ENCODE data around the gene DGCR6L.
"Not testable (repeated sequence)": the region's sequence is repeated elsewhere in the genome, so short reads cannot be mapped to it uniquely, and the experiment has no call there.

The DGCR6L gene

DNA sequence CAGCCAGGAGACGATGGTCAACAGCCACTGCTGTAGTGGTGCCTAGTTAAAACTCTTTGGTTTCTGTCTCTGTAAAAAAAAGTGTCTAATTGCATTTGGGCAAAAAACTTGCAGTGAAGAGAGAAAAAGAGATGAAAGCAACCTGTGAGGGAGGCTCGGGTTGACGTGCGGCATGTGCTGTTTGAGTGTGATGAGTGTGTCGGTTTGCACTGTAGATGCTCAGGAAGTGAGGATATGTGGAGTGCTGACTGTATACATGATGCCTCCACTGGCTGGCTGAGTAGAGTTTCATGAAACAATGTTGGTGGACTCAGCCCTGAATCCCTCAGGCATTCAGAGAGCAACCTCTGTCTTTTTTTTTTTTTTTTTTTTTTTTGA, 4.3 kb upstream of the DGCR6L start:
- no peak for DNase-seq

DNA sequence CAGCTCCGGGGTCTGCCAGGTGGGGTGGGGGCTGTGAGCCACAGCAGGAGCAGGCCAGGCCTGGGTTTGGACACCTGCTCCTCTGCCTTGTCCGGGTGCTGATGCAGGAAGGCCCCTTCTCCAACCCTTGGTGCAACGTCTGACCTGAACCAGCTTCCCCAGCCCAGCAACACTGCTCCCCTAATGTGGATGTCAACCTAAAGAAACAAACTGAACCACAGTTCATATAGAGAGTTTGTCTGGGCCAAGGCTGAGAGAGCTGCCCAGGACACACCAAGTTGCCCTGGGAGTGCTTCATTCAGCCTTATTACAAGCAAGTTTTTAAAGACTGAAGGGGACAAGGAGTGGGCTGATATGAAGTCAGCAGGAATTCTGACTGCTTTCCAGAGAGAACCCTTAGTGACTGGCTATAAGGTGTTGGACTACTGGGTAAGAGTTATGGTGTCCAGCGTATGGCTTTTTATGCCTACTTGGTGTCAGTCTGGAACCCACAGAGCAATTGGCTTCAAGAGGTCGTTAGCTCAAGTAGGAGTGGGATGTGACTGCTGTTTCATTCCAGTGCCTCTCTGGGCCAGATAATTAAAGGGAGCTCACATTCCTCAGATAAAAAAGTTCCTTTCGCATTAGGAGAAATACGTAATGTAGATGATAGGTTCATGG, 1.8 kb upstream of the DGCR6L start:
- DNase-seq: not testable (repeated sequence)

DNA sequence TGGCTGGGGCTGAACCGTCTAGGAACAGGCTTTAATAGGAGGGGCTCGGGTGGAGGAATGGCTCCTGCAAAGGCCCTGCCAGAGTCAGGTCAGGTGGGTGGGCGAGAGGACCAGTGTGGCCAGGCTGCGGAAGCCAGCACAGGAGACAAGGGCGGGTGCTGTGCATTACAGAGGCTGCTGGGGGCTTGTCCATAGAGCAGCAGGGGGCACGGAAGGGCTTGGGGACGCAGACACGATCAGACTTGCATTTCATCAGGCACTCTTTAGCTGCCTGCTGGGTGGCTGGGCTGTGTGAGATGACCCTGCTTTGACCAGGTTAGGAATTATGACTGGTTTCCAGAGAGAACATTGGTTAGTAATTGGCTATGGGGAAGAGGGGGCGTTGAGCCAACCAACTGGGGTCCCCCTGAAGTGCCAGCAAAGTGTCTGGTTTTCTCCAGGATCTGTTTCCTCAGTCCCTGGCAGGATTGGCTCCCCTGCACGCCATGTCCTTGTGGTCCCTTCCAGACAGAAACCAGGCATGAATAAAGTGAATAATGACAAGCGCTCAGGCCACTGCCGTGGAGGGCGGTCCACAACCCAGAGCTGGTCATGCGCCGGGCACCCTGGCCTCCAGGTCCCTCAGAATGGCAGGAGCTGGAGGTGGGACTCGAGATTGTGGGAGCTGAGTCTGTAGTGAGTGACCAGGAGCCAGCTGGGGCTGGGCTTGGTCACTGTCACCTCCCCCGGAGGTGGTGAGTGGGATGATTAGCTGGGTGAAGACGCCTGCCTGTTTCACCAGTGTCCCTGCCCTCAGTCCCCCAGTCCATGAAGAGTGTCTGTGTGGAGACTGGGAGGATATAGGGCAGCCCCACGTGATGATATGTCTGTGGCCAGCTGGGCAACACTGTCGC, 1.0 kb upstream of the DGCR6L start:
- DNase-seq: not testable (repeated sequence)

DNA sequence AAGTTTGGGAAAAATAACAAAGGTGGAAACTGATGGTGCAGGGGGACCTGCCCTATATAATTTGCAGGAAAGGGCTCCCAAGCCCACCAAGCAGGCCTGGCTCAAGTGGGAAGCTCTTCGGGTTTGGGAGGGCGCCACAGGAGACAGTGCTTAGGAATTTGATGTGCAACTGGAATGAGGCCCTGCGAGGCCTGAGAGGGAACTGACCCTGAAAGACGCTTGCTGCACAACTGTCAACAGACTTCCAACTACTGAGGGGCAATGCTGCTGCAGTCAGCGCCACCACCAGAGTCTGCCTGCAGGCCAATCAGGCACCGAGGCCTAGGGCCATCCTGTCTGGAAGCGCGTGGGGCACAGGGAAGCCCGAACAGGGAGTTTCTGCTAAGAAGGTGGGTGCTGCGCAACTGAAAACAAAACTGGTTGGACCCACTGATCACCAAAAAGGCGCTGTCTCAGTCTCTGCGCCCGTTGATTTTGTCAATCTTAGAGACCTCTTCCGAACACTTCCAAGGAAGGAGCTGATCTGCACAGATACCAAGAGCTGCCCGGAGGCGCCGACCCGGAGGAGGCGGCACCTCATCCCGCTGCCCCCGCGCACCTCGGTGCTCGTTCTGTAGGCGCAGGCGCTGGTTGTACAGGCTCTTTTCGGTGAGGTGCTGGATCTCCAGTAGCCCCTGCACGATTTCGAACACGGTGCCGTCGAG, 667 bp downstream of the DGCR6L start:
- DNase-seq: peak; percentile 22 to 28

DNA sequence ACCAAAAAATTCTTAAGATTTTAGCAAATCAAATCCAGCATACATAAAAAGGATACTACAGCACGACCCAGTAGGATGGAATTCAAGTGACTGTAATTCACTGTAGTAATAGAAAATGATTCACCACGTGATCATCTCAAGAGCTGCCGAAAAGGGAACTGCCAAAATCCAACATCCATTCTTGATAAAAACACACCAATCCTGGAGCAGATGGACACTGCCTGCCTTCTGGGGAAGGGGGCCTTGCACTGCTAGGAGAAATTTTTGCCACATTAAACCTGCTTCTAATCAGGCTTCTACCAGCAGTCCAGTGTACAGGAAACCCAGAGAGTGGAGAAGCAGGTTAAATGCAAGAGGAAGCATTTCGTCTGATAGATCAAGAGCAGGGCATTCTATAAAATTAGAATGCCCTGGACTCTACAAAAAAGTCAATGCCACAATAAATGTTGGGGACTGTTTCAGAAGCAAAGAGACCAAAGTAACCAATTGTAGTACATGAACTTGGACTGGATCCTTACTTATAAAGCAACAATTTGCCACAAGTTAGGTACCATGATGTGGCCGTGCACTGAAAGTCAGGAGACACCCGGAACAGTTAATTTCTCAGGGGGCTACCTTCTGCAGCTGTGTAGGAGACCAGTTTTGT, 1.7 kb downstream of the DGCR6L start:
- DNase-seq: peak; percentile 20 to 22

DNA sequence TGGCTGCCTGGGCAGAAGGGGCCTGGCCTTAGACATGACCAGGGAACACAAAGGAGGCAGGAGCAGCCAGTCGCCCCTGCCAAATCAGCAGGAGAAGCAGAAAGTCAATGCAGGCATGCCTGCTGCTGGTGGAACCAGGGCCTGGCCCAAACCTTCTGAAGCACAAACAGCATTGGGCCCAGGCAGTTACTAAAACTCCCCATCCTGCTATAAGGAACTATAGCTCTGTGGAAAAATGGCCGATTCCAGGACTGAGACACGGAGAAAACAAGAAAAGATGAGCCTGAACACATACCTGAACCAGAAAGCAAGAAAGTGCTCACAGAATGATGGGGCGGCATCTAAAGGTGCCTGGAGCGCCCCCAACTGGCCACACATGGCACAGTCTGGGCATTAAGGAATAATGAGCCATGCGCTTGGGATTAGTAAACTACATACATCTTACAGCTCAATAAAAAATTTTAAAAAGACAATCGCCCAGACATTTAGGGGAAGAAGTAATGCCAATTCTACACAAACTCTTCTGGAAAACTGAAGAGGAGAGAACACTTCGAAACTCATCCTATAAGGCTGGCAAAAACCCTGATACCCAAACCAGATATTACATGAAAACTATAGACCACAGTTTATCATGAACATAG, 2.3 kb downstream of the DGCR6L start:
- DNase-seq: peak in 1 of 2 donors; percentile 34

DNA sequence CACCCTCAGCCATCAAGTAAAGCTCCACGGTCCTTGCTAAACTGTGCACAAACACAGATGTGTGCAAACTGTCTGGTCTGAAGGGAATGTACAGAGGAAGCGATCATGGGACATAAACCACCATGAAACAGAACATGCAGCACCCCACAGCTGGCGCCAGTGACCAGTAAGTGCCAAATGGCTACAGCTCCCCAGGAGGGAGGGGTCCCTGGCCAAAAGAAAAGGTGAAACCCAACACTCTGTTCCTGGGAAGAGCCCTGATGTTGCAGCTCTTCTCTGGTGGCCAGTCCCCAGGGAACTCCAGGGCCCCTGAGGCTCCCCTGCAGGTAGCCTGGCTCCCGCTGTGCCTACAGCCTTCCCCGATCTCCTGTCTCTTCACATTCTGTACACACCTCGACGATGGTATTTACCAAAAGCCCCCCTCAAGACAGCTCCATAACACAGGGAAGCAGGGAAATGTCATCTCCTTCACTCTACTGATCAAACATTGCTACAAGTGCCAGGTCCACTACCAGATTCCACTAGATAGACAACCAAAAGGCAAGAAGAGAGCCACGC, 2.9 kb downstream of the DGCR6L start:
- DNase-seq: no peak

DNA sequence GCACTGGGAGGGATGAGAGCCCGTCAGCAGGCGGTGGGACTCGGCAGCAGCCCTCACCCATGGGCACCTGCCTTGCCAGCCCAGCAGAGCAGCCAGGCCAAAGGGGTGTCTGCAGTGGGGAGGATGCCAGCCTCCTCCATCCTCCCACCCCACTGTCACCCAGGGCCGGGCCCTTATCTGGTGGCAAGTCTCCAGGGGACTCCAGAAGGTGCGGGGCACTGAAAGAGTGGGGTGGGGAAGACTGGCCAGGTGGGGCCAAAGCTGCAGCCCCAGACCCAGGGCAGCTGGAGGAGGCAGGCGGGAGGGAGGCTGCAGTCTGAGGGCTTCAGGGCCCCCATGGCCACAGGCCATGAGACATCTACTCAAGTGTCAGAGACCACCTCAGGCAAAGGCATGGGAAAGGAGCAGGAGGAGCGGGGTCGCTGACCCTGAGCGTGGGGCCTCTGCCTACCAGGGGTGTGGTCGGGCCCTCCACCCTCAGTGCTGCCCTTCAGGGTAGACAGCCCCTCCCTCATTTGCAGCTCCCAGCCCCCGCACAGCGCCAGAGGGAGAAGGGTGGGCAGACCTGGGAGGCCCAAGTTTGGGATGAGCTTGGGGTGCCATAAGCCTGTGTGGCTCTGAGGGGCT, 3.5 kb downstream of the DGCR6L start:
- no peak for DNase-seq

DNA sequence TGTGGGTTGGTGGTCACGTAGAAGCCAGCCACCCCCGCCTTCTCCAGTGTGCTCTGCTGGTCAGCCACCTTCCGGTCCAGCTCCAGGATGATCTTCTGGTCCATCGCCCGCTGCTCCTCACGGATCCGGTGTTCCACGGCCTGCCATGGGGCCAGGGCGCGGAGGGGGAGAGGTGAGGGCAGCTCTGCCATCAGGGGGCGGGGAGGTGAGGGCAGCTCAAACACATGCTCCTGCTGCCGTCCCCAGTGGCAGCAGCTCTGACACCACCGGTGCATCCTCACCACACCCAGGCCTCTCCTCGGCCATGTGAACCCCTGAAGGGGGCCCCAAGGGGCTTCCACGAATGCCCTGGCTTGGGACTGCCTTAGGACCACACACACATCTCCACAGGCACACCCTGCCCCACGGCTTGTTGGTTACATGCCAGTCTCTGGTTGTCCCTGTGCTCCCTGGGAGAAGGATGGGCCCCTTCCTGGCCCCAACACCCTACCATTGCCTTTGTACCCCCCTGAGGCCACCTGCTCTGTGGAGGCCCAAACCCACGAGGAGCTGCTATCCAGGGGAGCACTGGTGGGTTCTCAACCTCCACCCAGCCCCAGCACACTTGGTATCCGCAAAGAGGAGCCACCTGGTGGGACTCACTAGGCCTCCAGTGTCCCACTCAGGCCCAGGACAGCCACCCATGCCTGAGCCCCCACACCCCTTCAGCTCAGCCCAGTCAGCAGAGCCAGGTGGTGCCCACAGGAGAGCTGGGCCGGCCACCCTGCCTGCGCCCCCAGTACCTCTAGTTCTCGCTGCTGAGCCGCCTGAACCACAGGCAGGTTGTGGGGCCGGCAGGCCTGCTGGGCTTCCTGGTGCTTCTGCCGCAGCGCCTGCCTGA, 4.3 kb downstream of the DGCR6L start:
- no peak for DNase-seq

DNA sequence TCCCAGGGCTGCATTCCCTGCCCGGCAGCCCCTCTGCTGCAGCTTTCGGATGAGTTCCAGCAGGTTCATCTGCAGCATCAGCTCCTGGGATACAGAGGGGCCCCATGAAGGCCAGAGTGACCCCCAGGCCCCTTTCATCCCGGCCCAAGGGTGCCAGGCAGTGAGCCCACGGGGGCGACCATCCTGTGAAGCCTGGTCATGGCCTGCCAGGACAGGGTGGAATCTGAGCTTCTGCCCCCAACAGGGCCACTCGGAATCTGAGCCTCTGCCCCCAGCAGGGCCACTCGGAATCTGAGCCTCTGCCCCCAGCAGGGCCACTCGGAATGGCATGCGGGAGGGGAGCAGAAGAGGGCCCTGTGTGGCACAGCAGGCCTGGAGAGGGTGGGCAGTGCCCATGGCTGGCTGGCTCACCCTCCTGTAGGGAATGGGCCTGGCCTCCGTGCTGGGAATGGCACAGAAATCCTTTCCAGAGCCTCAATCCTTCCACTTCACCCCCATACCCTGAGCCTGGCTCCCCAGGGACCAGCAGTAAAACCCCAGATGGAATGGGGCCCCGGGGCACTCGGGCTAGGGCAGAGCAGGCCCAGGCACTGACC, 5.0 kb downstream of the DGCR6L start:
- DNase-seq: not testable (repeated sequence)

DNA sequence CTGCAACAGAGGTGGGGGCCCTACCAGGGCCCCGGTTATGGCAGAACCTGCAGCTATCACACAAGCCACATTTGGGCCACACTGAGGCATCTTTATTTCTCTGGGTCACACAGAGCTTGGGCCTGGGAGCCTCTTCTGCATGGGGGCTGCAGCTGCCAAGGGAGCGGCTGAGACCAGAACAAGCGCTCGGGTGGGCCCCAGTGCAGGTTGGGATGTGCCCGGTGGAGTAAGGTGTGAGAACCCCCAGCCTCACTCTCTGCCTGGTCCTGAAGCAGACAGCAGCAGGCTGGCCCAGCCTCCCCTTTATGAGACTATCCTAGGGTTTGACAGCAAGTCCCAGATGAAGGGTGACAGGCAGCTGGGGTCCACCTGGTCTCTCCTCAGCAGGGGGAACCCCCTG, 5.7 kb downstream of the DGCR6L start:
- not testable (repeated sequence) for DNase-seq

DNA sequence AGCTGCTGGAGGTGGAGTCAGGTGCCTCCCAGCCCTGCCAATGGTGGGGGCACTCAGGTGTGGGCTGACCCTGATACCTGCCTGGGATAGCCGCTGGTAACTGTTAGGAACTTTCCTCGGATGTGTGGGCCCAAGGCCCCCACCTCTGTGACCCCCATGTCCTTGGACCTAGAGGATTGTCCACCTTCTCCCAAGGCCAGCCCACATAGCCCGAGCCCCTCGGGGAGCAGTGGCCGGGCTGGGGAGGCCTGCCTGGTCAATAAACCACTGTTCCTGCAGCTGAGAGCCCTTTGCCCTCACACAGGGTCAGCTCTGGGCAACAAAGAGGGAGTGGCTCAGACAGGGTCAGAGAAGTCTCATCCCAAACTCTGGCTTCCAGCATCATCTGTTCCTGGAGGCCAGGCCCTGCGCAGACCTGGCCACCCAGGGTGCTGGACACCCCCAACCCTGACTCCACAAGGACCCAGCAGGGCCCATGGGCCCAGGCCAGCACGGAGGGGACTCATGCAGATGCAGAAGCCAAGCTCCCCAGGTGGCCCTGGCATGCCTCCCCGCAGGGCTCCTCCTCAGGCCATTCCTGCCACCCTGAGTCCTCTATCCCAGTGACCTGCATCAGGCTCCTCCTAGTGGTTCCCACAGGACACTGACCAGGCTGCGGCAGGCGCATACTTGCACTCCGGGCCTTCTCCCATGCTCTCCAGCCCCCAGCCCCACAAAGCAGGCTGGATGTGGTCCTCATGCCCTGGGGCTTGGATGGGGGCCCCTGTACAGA, 6.4 kb downstream of the DGCR6L start:
- DNase-seq: not testable (repeated sequence)

DNA sequence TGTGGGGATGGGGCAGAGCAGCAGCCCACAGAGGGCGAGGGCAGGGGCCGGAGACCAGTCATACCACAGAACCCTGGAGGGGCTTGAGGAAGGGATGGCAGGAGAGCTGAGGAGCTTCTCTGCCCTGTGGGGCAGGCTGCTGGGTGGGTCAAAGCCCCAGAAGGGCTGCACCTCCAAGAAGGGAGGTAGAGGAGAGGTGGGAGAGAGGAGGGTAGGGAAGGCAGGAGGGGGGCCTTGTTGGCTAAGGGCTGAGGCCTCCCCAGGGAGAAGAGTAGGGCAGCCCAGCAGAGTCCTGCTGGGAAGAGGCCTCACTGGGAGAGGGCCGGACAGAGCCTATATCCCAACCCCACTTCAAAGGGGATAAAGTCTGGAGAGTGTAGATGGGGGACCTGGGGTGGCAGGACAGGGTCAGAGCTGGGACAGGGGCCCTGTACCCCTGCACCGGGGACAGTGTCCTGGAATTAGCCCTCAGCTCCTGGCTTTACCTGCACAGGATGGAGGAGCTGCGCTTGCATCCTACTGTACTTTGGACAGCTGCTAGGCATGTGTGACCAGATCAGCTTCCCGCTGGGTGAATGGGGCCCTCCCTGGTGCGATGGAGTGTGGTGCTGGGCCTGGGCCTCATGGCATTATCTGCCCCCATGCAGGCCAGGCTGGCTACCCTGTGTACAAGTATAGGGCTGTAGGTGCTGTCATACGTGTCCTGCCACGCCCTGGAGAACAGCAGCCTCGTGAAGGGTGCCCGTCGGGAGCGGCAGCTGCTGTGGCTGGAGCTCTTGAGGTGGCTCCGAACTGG, 7.3 kb downstream of the DGCR6L start:
- no peak for DNase-seq

DNA sequence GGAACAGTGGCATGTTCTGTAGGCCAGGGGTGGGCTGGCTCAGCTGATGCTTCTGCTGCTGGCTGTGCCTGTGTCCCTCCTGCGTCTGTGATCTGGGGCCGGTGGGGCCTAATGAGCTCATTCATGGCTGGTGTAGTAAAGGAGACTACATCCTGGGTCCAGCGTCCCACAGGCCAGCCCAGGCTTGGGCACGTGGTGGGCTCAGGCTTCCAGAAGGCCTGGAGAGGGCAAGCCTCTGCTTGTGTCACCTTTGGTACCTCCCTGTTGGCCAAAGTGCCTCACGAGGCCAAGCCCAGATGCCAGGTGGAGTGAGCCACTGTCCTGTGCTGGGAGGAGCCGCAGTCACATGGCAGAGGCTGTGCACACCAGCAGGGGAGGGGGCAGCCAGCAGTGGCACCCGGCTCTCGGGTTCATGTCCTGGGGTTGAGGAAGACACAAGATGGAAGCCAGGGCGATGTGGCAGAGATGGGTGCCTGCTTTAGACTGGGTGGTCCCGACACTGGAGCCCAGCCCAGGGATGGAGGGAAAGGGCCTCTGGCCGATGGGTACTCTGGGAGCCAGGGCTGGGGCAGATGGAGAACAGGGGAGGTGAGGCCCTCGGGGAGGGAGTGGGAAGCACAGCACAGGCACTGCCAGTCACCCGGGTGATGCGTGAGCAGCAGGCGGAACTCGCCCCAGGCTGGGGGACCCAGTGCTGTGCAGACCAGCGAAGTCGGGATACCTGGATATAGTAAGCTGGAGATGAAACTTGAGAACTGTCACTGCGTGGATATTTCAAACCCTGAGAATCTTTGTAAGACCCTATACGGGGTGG, 8.4 kb downstream of the DGCR6L start:
- not testable (repeated sequence) for DNase-seq

DNA sequence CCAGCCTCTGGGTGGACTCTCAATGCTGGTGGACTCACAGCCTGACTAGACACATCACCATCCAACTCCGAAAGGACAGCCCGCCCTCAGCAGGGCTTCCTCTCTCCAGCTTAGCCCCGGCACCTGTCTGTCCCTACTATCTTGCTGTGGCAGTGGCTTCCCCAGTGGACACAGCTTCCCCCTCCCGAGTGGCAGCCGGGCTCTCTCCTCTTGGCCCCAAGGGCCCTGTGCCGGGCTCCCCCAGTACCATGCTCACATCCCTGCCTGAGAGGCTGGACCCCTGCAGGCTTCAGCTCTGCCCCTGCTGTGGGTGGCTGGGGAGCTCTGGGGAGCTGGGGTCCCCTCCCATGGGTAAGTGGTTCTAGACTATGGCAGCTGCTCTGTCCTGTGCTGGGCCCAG, 9.1 kb downstream of the DGCR6L start:
- not testable (repeated sequence) for DNase-seq

DNA sequence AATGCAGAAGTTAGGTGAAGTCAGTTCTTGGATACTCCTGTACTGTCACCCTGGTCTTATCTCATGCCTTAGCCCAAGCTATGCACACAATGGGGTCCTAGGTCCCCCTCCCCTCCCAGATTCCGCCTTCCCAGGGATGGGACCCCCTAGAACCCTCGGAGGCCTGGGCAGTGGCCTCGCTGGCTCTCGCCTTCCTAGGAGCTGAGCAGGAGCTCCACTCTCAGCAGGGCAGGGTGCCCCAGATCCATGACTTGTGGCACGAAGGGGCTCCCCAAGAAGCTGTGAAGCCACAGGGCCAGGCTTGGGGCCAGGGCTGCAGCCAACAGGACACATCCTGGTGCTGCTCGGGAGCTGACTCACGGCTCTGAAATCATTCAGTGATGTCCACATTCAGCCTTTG, 9.7 kb downstream of the DGCR6L start:
- DNase-seq: not testable (repeated sequence)

DNA sequence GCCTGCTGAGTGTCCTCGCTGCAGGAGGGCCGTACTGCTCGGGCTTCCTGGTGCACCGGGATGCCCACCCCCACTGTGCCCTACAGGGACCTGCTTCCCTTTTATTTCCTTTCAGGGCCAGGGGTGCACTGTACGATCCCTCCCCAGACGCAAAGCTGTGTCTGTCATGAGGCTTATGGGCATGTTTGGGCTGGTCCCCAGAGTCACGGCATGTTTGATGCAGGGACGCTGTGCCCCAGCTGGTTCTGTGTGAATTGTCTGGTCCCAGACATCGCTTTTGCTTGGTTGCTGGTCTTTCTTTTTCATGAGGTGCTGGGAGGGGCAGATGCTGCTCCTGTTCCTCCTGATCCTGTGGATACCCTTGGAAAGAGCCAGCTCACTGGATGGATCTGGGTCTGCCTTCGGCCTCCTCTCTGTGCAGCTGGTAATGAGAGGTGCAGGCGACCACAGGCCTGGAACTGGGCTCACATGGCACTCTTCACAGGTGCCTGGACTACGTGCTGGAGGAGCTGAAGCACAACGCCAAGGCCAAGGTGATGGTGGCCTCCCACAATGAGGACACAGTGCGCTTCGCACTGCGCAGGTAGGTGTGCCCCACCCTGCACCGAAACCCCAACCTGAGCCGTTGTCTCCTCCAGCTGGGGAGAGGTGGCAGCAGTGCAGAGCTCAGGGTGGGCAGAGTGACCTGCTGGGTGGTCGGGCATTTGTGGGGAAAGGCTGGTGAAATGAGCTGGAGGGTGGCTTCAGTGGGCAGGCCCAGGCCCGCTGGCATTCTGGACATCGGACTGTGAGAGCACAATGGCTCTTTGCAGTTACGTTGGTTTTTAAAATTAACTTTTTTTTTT, 10.8 kb downstream of the DGCR6L start:
- not testable (repeated sequence) for DNase-seq

Data from inflammatory macrophage treated with lipopolysaccharide for 1 hour (primary cell).